NCI-H2107 treated with DMSO at 0.1 percent for 48 hours (cell line): ENCODE measurements around the gene CERK.

Source experiments
- DNase-seq: peaks from one replicate; lab custom pipeline; 2025; ENCODE audit not compliant: unreplicated experiment; lab: John Stamatoyannopoulos, UW

CERK gene

GRCh38 chr22:46764779-46765485, 26.9 kb upstream of the CERK start:
- DNase-seq = no peak

GRCh38 chr22:46764140-46764680, 26.2 kb upstream of the CERK start:
- no peak for DNase-seq

- no peak for DNase-seq
Measured at GRCh38 chr22:46763051-46763705, 25.1 kb upstream of the CERK start.

DNA sequence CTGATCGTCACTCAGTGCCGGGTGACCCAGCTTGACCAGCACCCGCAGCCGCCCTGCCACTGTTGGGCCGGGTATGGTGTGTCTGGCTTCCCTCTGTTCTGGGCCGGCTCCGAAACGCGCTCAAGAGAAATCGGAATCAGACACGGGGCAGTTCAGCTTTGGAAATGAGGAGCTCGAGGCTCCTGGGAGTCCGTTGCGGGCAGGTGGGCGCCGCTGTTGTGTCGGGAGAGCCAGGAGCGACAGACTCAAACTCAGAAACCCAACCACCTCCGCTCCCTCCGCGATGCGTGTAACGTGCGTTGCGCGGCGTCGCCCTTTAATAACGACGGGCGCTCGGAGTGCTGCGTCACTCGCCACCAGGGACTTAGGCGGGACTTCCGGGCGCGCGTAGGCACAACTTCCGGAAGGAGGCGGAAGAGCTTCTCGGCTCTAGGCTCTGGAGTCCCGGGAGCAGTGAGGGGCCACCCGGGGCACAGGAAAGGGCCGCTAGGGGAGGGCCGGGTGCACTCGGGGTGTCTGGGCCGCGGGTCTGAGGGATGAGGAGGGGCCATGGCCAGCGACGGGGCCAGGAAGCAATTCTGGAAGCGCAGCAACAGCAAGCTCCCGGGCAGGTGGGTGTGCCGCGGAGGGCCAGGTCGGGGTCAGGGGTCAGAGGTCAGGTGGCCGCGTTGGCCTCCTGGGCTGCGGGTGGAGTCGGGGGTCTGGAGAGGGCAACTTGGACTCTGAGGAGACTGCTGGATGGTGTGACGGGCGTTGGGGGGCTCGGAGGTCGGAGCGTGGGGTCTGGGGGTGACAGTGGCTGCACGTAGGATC, 24.4 kb upstream of the CERK start, which contains the start of gene TBC1D22A:
Gene TBC1D22A (plus strand): TSS at position 413 of the 813 bp plus-strand sequence. CDS start 137 bp downstream, at position 550.
- peak; percentile 24 for DNase-seq

GRCh38 chr22:46761539-46762237, 23.6 kb upstream of the CERK start:
- no peak for DNase-seq

GRCh38 chr22:46761017-46761416, 23.0 kb upstream of the CERK start:
- no peak for DNase-seq

GRCh38 chr22:46758867-46759290, 20.8 kb upstream of the CERK start:
- no peak for DNase-seq

DNA sequence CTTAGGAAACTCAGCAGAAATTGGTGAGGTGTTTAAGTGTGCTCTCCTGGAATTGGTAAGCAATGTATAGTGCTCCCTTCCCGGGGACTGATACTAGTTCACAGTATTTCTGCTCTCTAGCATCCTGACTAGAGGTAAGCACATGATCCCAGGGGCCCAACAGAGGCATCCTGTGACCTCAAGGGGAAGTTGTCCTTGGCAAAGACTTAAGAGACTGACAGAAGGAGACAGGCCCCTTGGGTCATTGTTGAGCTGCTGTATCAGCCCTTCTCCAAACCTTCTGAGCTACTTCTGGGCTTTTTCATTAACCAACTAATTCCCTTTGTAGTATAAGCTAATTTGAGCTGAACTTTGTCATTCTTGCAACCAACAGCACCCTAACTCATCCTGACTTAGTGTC, 20.1 kb upstream of the CERK start:
- no peak for DNase-seq

DNA sequence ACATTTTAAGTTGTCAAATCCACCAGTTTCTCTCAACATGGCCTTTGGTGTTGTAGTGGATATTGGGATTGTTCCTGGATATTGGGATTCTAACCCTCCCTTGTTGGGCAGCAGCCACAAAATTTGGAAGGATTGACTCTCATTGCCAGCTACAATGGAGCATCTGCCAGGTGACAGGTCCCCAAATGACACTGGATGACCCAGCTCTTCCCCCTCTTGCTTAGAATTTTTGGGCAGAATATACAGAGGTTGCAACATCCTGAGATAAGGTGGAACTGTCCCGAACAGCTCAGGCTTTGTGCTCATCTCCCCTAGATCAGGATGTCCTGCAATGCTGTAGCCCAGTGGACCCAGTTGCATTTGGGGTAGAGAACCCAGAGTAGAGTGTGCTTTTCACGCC, 19.1 kb upstream of the CERK start:
- DNase-seq = no peak

- no peak for DNase-seq
Measured at GRCh38 chr22:46756097-46756496, 18.0 kb upstream of the CERK start.

DNA sequence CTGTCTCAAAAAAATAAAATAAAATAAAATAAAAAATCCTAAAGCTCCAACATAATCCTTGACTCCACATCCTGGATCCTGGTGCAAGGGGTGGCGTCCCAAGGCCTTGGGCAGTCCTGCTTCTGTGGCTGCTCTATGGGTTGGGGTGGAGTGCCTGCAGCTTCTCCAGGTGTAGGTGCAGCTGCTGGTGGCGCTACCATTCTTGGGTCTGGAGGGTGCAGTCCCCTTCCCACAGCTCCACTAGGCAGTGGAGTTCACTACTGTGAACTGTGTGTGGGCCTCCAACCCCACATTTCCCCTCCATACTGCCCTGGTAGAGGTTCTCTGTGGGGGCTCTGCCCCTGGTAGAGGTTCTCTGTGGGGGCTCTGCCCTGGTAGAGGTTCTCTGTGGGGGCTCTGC, 17.5 kb upstream of the CERK start:
- no peak for DNase-seq

DNA sequence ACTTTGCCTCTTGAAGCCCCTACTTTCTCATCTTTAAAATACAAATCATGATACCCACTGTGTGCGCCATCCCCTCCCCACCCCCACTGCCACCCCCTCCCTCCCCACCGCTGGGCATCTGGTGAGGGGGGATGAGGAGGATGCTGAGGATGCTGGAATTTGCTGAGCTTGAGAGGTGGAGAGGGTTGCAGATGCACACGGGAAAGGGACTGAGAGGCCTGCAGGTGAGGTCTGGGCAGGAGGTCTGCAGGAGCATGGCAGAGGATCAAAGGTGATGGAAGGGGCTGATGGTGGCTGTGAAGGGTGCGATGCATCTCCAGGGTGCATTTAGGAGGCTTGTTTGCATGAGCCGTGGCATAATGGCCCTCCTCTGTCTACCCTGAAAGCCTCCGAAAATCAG, 16.8 kb upstream of the CERK start:
- no peak for DNase-seq

DNA sequence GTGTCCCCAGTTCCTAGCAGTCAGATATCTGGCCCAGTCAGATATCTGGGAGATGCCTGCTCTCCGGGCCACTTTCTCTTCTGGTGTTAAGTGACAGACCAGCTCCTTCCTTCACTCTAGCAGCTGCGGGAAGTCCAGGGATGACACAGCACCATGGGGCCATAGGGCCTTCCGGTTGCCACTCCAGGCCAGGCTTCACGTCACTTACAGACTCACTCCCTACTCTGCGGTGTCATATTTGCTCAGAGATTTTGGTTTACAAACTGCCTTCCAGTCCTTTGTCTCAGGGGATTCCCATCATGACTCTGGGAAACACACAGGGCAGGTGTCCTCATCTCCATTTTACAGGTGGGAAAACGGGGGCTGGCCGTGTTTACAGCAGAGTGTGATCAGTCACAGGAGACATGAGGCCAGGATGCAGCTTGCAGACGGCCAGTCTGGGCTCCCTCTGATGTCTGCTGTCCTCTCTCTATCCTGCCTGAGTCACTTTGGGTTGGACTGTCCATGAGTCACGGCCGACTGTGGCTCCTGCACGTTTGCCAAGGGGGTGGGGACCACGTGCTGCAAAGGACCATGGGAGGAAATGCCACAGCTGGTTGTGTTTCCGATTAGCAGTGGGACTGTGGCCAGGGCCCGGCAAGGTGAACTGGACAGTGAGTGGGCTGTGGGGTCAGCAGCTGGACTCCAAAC, 16.2 kb upstream of the CERK start:
- DNase-seq = no peak

DNA sequence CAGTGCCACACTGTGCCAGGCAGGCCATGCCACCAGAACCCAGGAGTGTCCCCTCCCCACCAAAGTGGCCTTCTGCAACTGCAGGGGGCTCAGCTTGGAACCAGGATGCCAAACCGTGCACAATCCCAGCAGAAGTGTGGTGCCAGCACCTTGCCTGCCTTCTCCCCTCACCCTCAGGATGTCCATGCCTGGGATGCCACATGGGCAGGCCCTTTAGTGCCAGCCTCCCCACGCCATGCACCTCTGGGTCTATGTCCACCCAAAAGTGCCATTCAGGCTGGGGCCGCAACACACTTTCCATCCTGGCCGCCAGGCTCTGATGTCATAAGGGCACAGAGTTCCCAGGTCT, 15.7 kb upstream of the CERK start:
- no peak for DNase-seq

DNA sequence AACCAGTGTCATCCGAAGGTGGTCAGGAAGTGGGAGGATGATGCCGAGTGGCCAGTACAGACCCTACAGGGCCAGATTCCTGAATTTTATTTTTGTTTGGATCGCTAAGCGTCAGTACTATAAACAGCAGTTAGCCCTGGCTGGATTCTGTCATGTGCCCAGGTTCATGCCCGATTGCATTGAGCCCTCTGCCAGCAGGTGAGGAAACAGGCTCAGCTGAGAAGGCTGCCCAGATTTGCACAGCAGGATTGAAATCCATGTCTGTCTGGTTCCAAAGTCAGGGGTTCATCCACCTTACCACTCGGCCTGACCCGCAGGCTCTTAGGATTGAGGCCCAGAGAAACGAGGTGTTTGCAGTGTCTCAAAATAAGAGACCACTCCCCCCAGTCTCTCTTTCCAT, 15.3 kb upstream of the CERK start:
- DNase-seq = no peak

GRCh38 chr22:46752988-46753310, 14.9 kb upstream of the CERK start:
- no peak for DNase-seq

- DNase-seq = no peak
Measured at GRCh38 chr22:46752286-46752987, 14.4 kb upstream of the CERK start.

DNA sequence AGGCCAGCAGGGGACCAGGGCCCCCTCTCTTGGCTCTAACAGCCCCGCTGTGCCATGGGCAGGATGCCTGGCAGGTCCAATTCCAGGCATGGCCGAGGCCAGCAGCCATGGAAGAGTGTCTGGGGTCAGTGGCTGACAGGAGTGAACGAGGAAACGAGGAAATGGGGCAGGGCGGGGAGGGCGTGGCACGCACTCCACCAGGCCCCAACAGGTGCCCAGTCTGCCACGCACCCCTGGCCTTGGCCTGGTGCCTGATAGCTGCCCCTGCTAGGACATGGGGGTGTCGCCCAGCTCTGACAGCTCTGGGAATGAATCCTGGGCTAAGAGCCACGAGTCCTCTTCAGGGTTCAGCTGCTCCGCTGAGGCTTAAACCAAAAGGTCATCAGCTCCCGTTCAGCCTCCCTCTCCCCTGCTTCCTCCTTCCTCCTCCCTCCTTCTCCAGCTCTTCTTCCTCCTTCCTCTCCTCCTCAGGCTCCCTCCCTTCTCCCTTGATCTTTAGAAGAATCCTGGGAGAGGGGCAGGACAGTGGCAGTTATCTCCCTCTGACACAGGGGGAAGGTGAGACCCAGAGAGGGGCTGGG, 12.9 kb upstream of the CERK start:
- no peak for DNase-seq

GRCh38 chr22:46750530-46750800, 12.4 kb upstream of the CERK start:
- no peak for DNase-seq
